ENCODE data around the gene BMERB1.

Gene BMERB1

GRCh38 chr16:15620611-15621195 is 186.3 kb downstream of the BMERB1 start:
- DNase-seq = no peak

GRCh38 chr16:15621456-15621855 is 187.1 kb downstream of the BMERB1 start:
- DNase-seq = no peak

GRCh38 chr16:15621889-15622288 is 187.5 kb downstream of the BMERB1 start:
- no peak for DNase-seq

GRCh38 chr16:15631730-15632409 is 197.5 kb downstream of the BMERB1 start:
- DNase-seq = no peak

- DNase-seq = no peak
Measured at GRCh38 chr16:15635926-15636325, 201.5 kb downstream of the BMERB1 start.

- no peak for DNase-seq
Measured at GRCh38 chr16:15636392-15636873, 202.0 kb downstream of the BMERB1 start.

Measured in NCI-H1092 (cell line).